ENCODE data around the gene LYG1.

DNA sequence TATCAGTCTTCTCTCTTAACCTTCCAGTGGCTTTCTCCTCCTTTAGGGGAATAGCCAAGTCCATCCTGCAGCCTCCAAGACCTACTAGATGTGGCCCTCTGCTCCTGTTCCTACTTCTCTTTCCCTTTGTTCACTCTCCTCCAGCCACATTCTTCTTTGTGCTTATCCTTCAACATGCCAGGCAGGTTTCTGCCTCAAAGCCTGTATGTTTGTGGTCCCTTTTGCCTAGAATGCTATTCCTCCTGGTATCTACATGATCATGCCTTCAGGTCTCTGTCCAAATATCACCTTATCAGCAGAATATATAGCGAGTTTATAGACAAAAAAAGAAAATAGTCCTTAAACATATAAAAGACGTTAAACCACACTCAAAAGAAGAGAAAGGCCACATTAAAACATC, 51.0 kb downstream of the LYG1 start:
- TF ChIP-seq CTCF (IDR thresholded peaks at IDR 0.05) = no peak
- no peak for TF ChIP-seq POLR2A (IDR thresholded peaks at IDR 0.05)

Measured in thyroid gland (tissue), 4 donors.